ENCODE data around the gene ZMIZ2. TPM values are rescaled to one million over a fixed set of nuclear protein-coding genes. Genes with fewer than 3 reads are reported as not detected.

ZMIZ2 gene
- total and polyA plus RNA-seq, 9 of the 15 experiments (the other 6 are each of a cell fraction or from before 2014, with no cell fraction given) = 0.13 to 40.3 (median 4.9) TPM

DNA sequence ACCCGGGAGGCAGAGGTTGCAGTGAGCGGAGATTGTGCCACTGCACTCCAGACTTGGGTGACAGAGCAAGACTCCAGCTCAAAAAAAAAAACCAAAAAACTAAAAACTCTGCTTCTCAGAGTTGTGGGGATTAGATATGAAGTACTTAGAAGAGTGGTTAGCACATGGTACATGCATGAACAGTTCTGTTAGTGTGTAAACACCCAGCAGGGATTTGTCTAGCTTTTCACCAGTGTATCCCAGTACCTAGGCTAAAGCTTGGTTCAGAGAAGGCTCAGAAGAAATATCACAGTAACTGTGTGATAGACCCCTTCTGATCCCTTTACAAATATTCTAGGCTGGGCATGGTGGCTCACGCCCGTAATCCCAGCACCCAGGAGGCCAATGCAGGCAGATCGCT lies 57.3 kb downstream of the ZMIZ2 start:
- FAIRE-seq (no peak), ATAC-seq (no peak)
- POLR2A ChIA-PET = interaction anchor here (0.6 to 1.3 kb wide), 3 partner anchors 11 to 227 kb away, joined by 3 to 4 read pairs (median 3); no protein-coding TSS in a partner anchor

More for the DNA sequence above, 57.3 kb downstream of the ZMIZ2 start:
- intact Hi-C loops (cut with micrococcal nuclease) (no loop called here), in situ Hi-C loops (cut with MboI) (no loop called here)
- Histone ChIP-seq H3K4me3 (no peak overlapping the region), H2AFZ (ENCODE audit: low read depth, low read length) (no peak overlapping the region), H3K79me2 (ENCODE audit: control insufficient read depth, insufficient read depth, low read length) (peaks cover 3% of the 10 kb centered on the region; the same call in 1 of the 3 replicates), H3K27me3 (ENCODE audit: control insufficient read depth in 2 of 2, insufficient read depth in 2 of 2, low read length in 2 of 2) (no peaks in the 10 kb centered on the region), H3K4me1 (replicated peaks in 1 of 2; ENCODE audit: control insufficient read depth in 2 of 2, insufficient read depth in 2 of 2, low read length in 2 of 2) (peaks cover 0 to 2% of the 10 kb centered on the region in 2 experiments; a peak in 3 of 5 replicates), H3K36me3 (ENCODE audit: control insufficient read depth, insufficient read depth, low read length) (peaks cover 27% of the 10 kb centered on the region), H3K9me3 (replicated peaks; ENCODE audit: control insufficient read depth, insufficient read depth, low read depth, low read length) (no peaks in the 10 kb centered on the region), H3K27ac (ENCODE audit: extremely low read depth, low read depth, low read length) (no peak overlapping the region), H3K4me2 (ENCODE audit: insufficient read depth, low read length) (no peak overlapping the region), H3K9ac (ENCODE audit: insufficient read depth in 1 of 2, low read depth in 2 of 2, low read length in 2 of 2) (no peak overlapping the region), H3K9me1 (ENCODE audit: control insufficient read depth, insufficient read depth, low read length) (no peaks in the 10 kb centered on the region), H4K20me1 (replicated peaks; ENCODE audit: control insufficient read depth, insufficient read depth, low read length) (peaks cover 5% of the 10 kb centered on the region; the same call in 1 of the 2 replicates)
- 63% methylated on average over 5 of the region's 5 CpGs for WGBS (ENCODE audit: insufficient coverage, low coverage, missing lambda C conversion rate)
- no peak for TF ChIP-seq NFYB (IDR thresholded peaks at IDR 0.05; ENCODE audit: extremely low read depth, insufficient read length)
- no peak for TF ChIP-seq HMG20B (CRISPR knock-in tag; IDR thresholded peaks at IDR 0.05)
- TF ChIP-seq RNF219 (CRISPR knock-in tag; IDR thresholded peaks at IDR 0.05) = no peak
- TF ChIP-seq GABPA (tag; conservative IDR thresholded peaks at IDR 0.05; ENCODE audit: low read depth) = no peak
- no peak for TF ChIP-seq HMGN3 (IDR thresholded peaks at IDR 0.05; ENCODE audit: borderline replicate concordance, extremely low read depth, insufficient read length, low read depth, low read length)
- TF ChIP-seq ZNF764 (CRISPR knock-in tag; IDR thresholded peaks at IDR 0.05; ENCODE audit: low read depth) = no peak
- no peak for TF ChIP-seq TCFL5 (CRISPR knock-in tag; conservative IDR thresholded peaks at IDR 0.05)
- TF ChIP-seq RBM34 (IDR thresholded peaks at IDR 0.05; ENCODE audit: borderline replicate concordance, insufficient read depth, low read length) = no peak
- no peak for TF ChIP-seq ZBTB9 (CRISPR knock-in tag; IDR thresholded peaks at IDR 0.05)
- TF ChIP-seq, protein P1, sequence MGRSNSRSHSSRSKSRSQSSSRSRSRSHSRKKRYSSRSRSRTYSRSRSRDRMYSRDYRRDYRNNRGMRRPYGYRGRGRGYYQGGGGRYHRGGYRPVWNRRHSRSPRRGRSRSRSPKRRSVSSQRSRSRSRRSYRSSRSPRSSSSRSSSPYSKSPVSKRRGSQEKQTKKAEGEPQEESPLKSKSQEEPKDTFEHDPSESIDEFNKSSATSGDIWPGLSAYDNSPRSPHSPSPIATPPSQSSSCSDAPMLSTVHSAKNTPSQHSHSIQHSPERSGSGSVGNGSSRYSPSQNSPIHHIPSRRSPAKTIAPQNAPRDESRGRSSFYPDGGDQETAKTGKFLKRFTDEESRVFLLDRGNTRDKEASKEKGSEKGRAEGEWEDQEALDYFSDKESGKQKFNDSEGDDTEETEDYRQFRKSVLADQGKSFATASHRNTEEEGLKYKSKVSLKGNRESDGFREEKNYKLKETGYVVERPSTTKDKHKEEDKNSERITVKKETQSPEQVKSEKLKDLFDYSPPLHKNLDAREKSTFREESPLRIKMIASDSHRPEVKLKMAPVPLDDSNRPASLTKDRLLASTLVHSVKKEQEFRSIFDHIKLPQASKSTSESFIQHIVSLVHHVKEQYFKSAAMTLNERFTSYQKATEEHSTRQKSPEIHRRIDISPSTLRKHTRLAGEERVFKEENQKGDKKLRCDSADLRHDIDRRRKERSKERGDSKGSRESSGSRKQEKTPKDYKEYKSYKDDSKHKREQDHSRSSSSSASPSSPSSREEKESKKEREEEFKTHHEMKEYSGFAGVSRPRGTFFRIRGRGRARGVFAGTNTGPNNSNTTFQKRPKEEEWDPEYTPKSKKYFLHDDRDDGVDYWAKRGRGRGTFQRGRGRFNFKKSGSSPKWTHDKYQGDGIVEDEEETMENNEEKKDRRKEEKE (IDR thresholded peaks at IDR 0.05; ENCODE audit: borderline replicate concordance in 1 of 2, control insufficient read depth in 1 of 2, low read depth in 2 of 2, low read length in 1 of 2) = no peak
- no peak for TF ChIP-seq POLR2G (IDR thresholded peaks at IDR 0.05; ENCODE audit: low read depth, low read length)
- no peak for TF ChIP-seq CHCHD3 (CRISPR knock-in tag; IDR thresholded peaks at IDR 0.05)
- TF ChIP-seq PURB (CRISPR knock-in tag; IDR thresholded peaks at IDR 0.05; ENCODE audit: low read depth) = no peak
- no peak for TF ChIP-seq ZNF79 (CRISPR knock-in tag; IDR thresholded peaks at IDR 0.05; ENCODE audit: low read depth)
- TF ChIP-seq OTX1 (CRISPR knock-in tag; IDR thresholded peaks at IDR 0.05) = no peak
- no peak for TF ChIP-seq ZNF668 (CRISPR knock-in tag; IDR thresholded peaks at IDR 0.05)
- no peak for TF ChIP-seq RAD51 (IDR thresholded peaks at IDR 0.05; ENCODE audit: borderline replicate concordance, low read depth)
- no peak for DNase-seq (ENCODE audit: extremely low read depth in 1 of 4, low spot score in 3 of 4)
- CTCF ChIA-PET (ENCODE audit: low intra/inter-chr PET ratio) = no interaction called here
- no TSS peak for BruUV-seq (replicated peaks)
